ENCODE measurements around the gene CYP2C18. TPM values are rescaled to one million over a fixed set of nuclear protein-coding genes. Genes with fewer than 3 reads are reported as not detected.
"Not testable (repeated sequence)": the region's sequence is repeated elsewhere in the genome, so short reads cannot be mapped to it uniquely, and the experiment has no call there.

Gene CYP2C18
- not detected for total RNA-seq

- Histone ChIP-seq H3K4me1 (ENCODE audit: insufficient read depth, low read length) (no peaks in the 10 kb centered on the region), H3K4me3 (ENCODE audit: low read length) (no peak within 1 kb of the TSS), H3K27me3 (ENCODE audit: insufficient read depth, low read length) (no peaks in the 10 kb centered on the region), H3K9me3 (ENCODE audit: low read depth, low read length) (no peaks in the 10 kb centered on the region)
These were observed at the start of gene CYP2C18 for GRCh38 chr10:94683214-94684054. Gene CYP2C18 (plus strand): TSS chr10:94683729. CDS start chr10:94683820, 91 bp downstream.

GRCh38 chr10:94638097-94638496, 45.4 kb upstream of the CYP2C18 start:
- H3K27me3 ChIP-seq (ENCODE audit: insufficient read depth, low read length); H3K4me1 ChIP-seq (ENCODE audit: insufficient read depth, low read length); H3K9me3 ChIP-seq (ENCODE audit: low read depth, low read length); H3K4me3 ChIP-seq (ENCODE audit: low read length): not testable (repeated sequence)

- Histone ChIP-seq H3K9me3 (ENCODE audit: low read depth, low read length) (no peaks in the 10 kb centered on the region), H3K4me3 (ENCODE audit: low read length) (no peak overlapping the region), H3K27me3 (ENCODE audit: insufficient read depth, low read length) (no peaks in the 10 kb centered on the region), H3K4me1 (ENCODE audit: insufficient read depth, low read length) (no peaks in the 10 kb centered on the region)
These were observed 43.6 kb upstream of the CYP2C18 start for GRCh38 chr10:94639902-94640301.

- Histone ChIP-seq H3K27me3 (ENCODE audit: insufficient read depth, low read length) (no peaks in the 10 kb centered on the region), H3K9me3 (ENCODE audit: low read depth, low read length) (no peaks in the 10 kb centered on the region), H3K4me3 (ENCODE audit: low read length) (no peak overlapping the region), H3K4me1 (ENCODE audit: insufficient read depth, low read length) (no peaks in the 10 kb centered on the region)
These were observed 43.0 kb upstream of the CYP2C18 start for GRCh38 chr10:94640562-94640961.

- Histone ChIP-seq H3K27me3 (ENCODE audit: insufficient read depth, low read length) (no peaks in the 10 kb centered on the region), H3K4me1 (ENCODE audit: insufficient read depth, low read length) (no peaks in the 10 kb centered on the region), H3K4me3 (ENCODE audit: low read length) (no peak overlapping the region), H3K9me3 (ENCODE audit: low read depth, low read length) (no peaks in the 10 kb centered on the region)
These were observed 42.0 kb upstream of the CYP2C18 start for GRCh38 chr10:94641480-94641879.

GRCh38 chr10:94644352-94644751, 39.2 kb upstream of the CYP2C18 start:
- H3K4me1 ChIP-seq (ENCODE audit: insufficient read depth, low read length): no peaks in the 10 kb centered on the region
- H3K9me3 ChIP-seq (ENCODE audit: low read depth, low read length): no peaks in the 10 kb centered on the region
- no peak overlapping the region for H3K4me3 ChIP-seq (ENCODE audit: low read length)
- H3K27me3 ChIP-seq (ENCODE audit: insufficient read depth, low read length): no peaks in the 10 kb centered on the region

- H3K9me3 ChIP-seq (ENCODE audit: low read depth, low read length): no peaks in the 10 kb centered on the region
- H3K4me1 ChIP-seq (ENCODE audit: insufficient read depth, low read length): no peaks in the 10 kb centered on the region
- H3K27me3 ChIP-seq (ENCODE audit: insufficient read depth, low read length): no peaks in the 10 kb centered on the region
- H3K4me3 ChIP-seq (ENCODE audit: low read length): no peak overlapping the region
These were observed 38.2 kb upstream of the CYP2C18 start for GRCh38 chr10:94645285-94645684.

GRCh38 chr10:94655201-94655600, 28.3 kb upstream of the CYP2C18 start:
- H3K4me3 ChIP-seq (ENCODE audit: low read length): not testable (repeated sequence)

GRCh38 chr10:94663061-94663460, 20.5 kb upstream of the CYP2C18 start:
- H3K4me3 ChIP-seq (ENCODE audit: low read length); H3K27me3 ChIP-seq (ENCODE audit: insufficient read depth, low read length); H3K4me1 ChIP-seq (ENCODE audit: insufficient read depth, low read length); H3K9me3 ChIP-seq (ENCODE audit: low read depth, low read length): not testable (repeated sequence)

More at GRCh38 chr10:94655201-94655600, 28.3 kb upstream of the CYP2C18 start:
- H3K27me3 ChIP-seq (ENCODE audit: insufficient read depth, low read length); H3K9me3 ChIP-seq (ENCODE audit: low read depth, low read length); H3K4me1 ChIP-seq (ENCODE audit: insufficient read depth, low read length): not testable (repeated sequence)

GRCh38 chr10:94666391-94667102, 17.0 kb upstream of the CYP2C18 start:
- no peaks in the 10 kb centered on the region for H3K4me1 ChIP-seq (ENCODE audit: insufficient read depth, low read length)
- no peaks in the 10 kb centered on the region for H3K9me3 ChIP-seq (ENCODE audit: low read depth, low read length)
- no peaks in the 10 kb centered on the region for H3K27me3 ChIP-seq (ENCODE audit: insufficient read depth, low read length)
- H3K4me3 ChIP-seq (ENCODE audit: low read length): no peak overlapping the region

- Histone ChIP-seq H3K4me3 (ENCODE audit: low read length) (no peak overlapping the region), H3K9me3 (ENCODE audit: low read depth, low read length) (no peaks in the 10 kb centered on the region), H3K4me1 (ENCODE audit: insufficient read depth, low read length) (no peaks in the 10 kb centered on the region), H3K27me3 (ENCODE audit: insufficient read depth, low read length) (no peaks in the 10 kb centered on the region)
These were observed 9.8 kb upstream of the CYP2C18 start for GRCh38 chr10:94673614-94674321.

GRCh38 chr10:94676496-94676895, 7.0 kb upstream of the CYP2C18 start:
- Histone ChIP-seq H3K9me3 (ENCODE audit: low read depth, low read length) (no peaks in the 10 kb centered on the region), H3K27me3 (ENCODE audit: insufficient read depth, low read length) (no peaks in the 10 kb centered on the region), H3K4me3 (ENCODE audit: low read length) (no peak overlapping the region), H3K4me1 (ENCODE audit: insufficient read depth, low read length) (no peaks in the 10 kb centered on the region)

GRCh38 chr10:94677691-94678090, 5.8 kb upstream of the CYP2C18 start:
- no peaks in the 10 kb centered on the region for H3K4me1 ChIP-seq (ENCODE audit: insufficient read depth, low read length)
- H3K27me3 ChIP-seq (ENCODE audit: insufficient read depth, low read length): no peaks in the 10 kb centered on the region
- H3K9me3 ChIP-seq (ENCODE audit: low read depth, low read length): no peaks in the 10 kb centered on the region
- no peak overlapping the region for H3K4me3 ChIP-seq (ENCODE audit: low read length)

- H3K9me3 ChIP-seq (ENCODE audit: low read depth, low read length): no peaks in the 10 kb centered on the region
- H3K27me3 ChIP-seq (ENCODE audit: insufficient read depth, low read length): no peaks in the 10 kb centered on the region
- no peak overlapping the region for H3K4me3 ChIP-seq (ENCODE audit: low read length)
- no peaks in the 10 kb centered on the region for H3K4me1 ChIP-seq (ENCODE audit: insufficient read depth, low read length)
These were observed 5.1 kb upstream of the CYP2C18 start for GRCh38 chr10:94678475-94678874.

GRCh38 chr10:94680544-94680943, 3.0 kb upstream of the CYP2C18 start:
- Histone ChIP-seq H3K4me1 (ENCODE audit: insufficient read depth, low read length) (no peaks in the 10 kb centered on the region), H3K4me3 (ENCODE audit: low read length) (no peak overlapping the region), H3K27me3 (ENCODE audit: insufficient read depth, low read length) (no peaks in the 10 kb centered on the region), H3K9me3 (ENCODE audit: low read depth, low read length) (no peaks in the 10 kb centered on the region)
